Liver (tissue), 9 donors: Measurements from ENCODE around the gene HSD17B4. TPM values are rescaled to one million over a fixed set of nuclear protein-coding genes. Genes with fewer than 3 reads are reported as not detected.

Experiments used
- DNase-seq: peaks from one replicate; pipeline ENCODE4 v3.0.0-alpha.2; 2017; ENCODE audit warnings: low spot score
- H3K27ac ChIP-seq, 2 donors: one replicate each; pipeline ENCODE4 v1.7.0; 2013; ENCODE audit warnings: inconsistent platforms in 2 of 2, low read length in 2 of 2, control low read depth in 1 of 2, low read depth in 1 of 2, mild to moderate bottlenecking in 1 of 2
- H3K27me3 ChIP-seq, 4 donors: one replicate each; pipeline versions ENCODE4 v1.6.1 to v1.7.0; 2013; ENCODE audit warnings: low read length in 3 of 4, inconsistent platforms in 1 of 4, mild to moderate bottlenecking in 1 of 4, moderate library complexity in 1 of 4; ENCODE audit not compliant: control insufficient read depth in 4 of 4, insufficient read depth in 4 of 4
- H3K36me3 ChIP-seq, 4 donors: one replicate each; pipeline versions ENCODE4 v1.6.1 to v1.7.0; 2013; ENCODE audit warnings: low read length in 3 of 4, mild to moderate bottlenecking in 3 of 4, low read depth in 1 of 4, moderate library complexity in 1 of 4; ENCODE audit not compliant: control insufficient read depth in 4 of 4, insufficient read depth in 3 of 4
- H3K4me1 ChIP-seq, 4 donors: one replicate each; pipeline versions ENCODE4 v1.6.1 to v1.7.0; 2013; ENCODE audit warnings: low read length in 3 of 4, mild to moderate bottlenecking in 3 of 4, moderate library complexity in 1 of 4; ENCODE audit not compliant: control insufficient read depth in 4 of 4, insufficient read depth in 4 of 4
- H3K4me3 ChIP-seq, 3 donors: one replicate each; pipeline versions ENCODE4 v1.6.1 to v1.7.0; 2013; ENCODE audit warnings: low read length in 3 of 3, control low read depth in 1 of 3, low read depth in 1 of 3, mild to moderate bottlenecking in 1 of 3
- H3K9ac ChIP-seq, 2 donors: one replicate each; pipeline ENCODE4 v1.7.0; 2013; ENCODE audit warnings: low read length in 2 of 2, mild to moderate bottlenecking in 2 of 2, moderate library complexity in 2 of 2, control low read depth in 1 of 2, low read depth in 1 of 2
- H3K9me3 ChIP-seq, 4 donors: one replicate each; pipeline versions ENCODE4 v1.6.1 to v1.7.0; 2013; ENCODE audit warnings: low read length in 3 of 4; ENCODE audit not compliant: control insufficient read depth in 4 of 4
- EGR1 ChIP-seq, 2 donors: IDR thresholded peaks; 2 replicates each; pipeline ENCODE4 v1.6.1; 2016 to 2018; ENCODE audit warnings: antibody characterized with exemption in 2 of 2, low read depth in 2 of 2
- FOXA1 ChIP-seq: IDR thresholded peaks from 2 replicates; pipeline ENCODE4 v1.6.1; 2016; ENCODE audit warnings: antibody characterized with exemption
- FOXA2 ChIP-seq: IDR thresholded peaks from 2 replicates; pipeline ENCODE4 v1.6.1; 2016; ENCODE audit warnings: antibody characterized with exemption
- GABPA ChIP-seq, 2 donors: IDR thresholded peaks in 1 of 2; conservative IDR thresholded peaks in 1 of 2; 2 replicates each; pipeline ENCODE4 v1.6.1; 2016; ENCODE audit warnings: antibody characterized with exemption in 2 of 2, mild to moderate bottlenecking in 1 of 2, moderate library complexity in 1 of 2
- HNF4A ChIP-seq, 2 donors: conservative IDR thresholded peaks; 2 replicates each; pipeline ENCODE4 v1.6.1; 2016; ENCODE audit warnings: antibody characterized with exemption in 2 of 2, mild to moderate bottlenecking in 2 of 2
- HNF4G ChIP-seq: IDR thresholded peaks from 2 replicates; pipeline ENCODE4 v1.6.1; 2016; ENCODE audit warnings: antibody characterized with exemption
- JUND ChIP-seq, 2 donors: IDR thresholded peaks; 2 replicates each; pipeline ENCODE4 v1.6.1; 2016; ENCODE audit warnings: antibody characterized with exemption in 2 of 2
- NR2F2 ChIP-seq: IDR thresholded peaks from 2 replicates; pipeline ENCODE4 v1.6.1; 2016; ENCODE audit warnings: antibody characterized with exemption
- RAD21 ChIP-seq, 2 donors: IDR thresholded peaks; 2 replicates each; pipeline ENCODE4 v1.6.1; 2016; ENCODE audit warnings: antibody characterized with exemption in 2 of 2, mild to moderate bottlenecking in 2 of 2
- RXRA ChIP-seq, 2 donors: IDR thresholded peaks; 2 replicates each; pipeline ENCODE4 v1.6.1; 2017 to 2018; ENCODE audit warnings: antibody characterized with exemption in 2 of 2, mild to moderate bottlenecking in 1 of 2
- SP1 ChIP-seq: IDR thresholded peaks from 2 replicates; pipeline ENCODE4 v1.6.1; 2018; ENCODE audit warnings: antibody characterized with exemption, mild to moderate bottlenecking
- TAF1 ChIP-seq: conservative IDR thresholded peaks from 2 replicates; pipeline ENCODE4 v1.6.1; 2016; ENCODE audit warnings: antibody characterized with exemption, mild to moderate bottlenecking
- YY1 ChIP-seq: IDR thresholded peaks from 2 replicates; pipeline ENCODE4 v1.6.1; 2016; ENCODE audit warnings: antibody characterized with exemption, mild to moderate bottlenecking
- WGBS: extraction: QIAGEN DNeasy Blood & Tissue Kit; methylation state at CpG from one replicate; pipeline ENCODE4 v1.1.7; 2013; 5-methylcytosine and 5-hydroxymethylcytosine counted together
- polyA plus RNA-seq, 2 donors: library from polyadenylated mRNA; stranded (reverse) in 1 of 2; unstranded in 1 of 2; fragments of 200-250 nt in 1 of 2; fragments of >200 nt in 1 of 2; fragmentation: Nextera tagmentation in 1 of 2; extraction: Ambion mirVana in 1 of 2; gene quantifications; one replicate each; pipeline versions ENCODE4 v1.2.1 to v1.2.3, GENCODE V29; 2013 to 2015
- total RNA-seq, 2 donors: library from RNA; depleted of rRNA; stranded (reverse); fragments of >200 nt; gene quantifications; one replicate each; pipeline ENCODE4 v1.2.3, GENCODE V29; 2014
- TF ChIP-seq, protein P1 (sequence below): IDR thresholded peaks from 2 replicates; pipeline ENCODE4 v1.6.1; 2016; ENCODE audit warnings: antibody characterized with exemption
- TF ChIP-seq, protein P2 (sequence below): fragments of 150-350 bp; IDR thresholded peaks from 2 replicates; pipeline ENCODE4 v1.5.1; 2017; ENCODE audit warnings: improper control_type of control experiment, low read depth, low read length; ENCODE audit not compliant: missing input control
- TF ChIP-seq, protein P3 (sequence below): IDR thresholded peaks from 2 replicates; pipeline ENCODE4 v1.6.1; 2016; ENCODE audit warnings: antibody characterized with exemption
- TF ChIP-seq, protein P4 (sequence below): IDR thresholded peaks from 2 replicates; pipeline ENCODE4 v1.6.1; 2016; ENCODE audit warnings: antibody characterized with exemption
- TF ChIP-seq, protein P5 (sequence below): IDR thresholded peaks from 2 replicates; pipeline ENCODE4 v1.6.1; 2016; ENCODE audit warnings: antibody characterized with exemption, mild to moderate bottlenecking
- donor health status: healthy.
- donor health status: healthy.
- donor health status: healthy.
- donor health status: healthy.
- donor health status: healthy.

HSD17B4 gene
- total and polyA plus RNA-seq, 4 donors, result 299 to 699 (median 393) TPM

DNA sequence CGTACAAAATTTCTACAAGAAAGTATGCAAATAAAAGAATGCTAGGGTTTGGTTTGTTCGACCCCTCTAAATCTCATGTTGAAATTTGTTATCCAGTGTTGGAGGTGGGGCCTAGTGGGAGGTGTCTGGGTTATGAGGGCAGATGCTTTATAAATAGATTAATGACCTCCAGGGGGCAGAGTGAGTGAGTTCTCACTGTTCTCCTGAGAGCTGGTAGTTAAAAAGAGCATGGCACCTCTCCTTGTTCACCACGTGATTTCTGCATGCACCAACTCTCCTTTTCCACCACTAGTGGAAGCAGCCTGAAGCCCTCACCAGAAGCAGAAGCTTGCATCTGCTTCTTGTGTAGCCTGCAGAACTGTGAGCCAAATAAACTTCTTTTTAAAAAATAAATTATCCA is 126.6 kb downstream of the HSD17B4 start:
- Histone ChIP-seq H3K9ac (no peak overlapping the region), H3K4me1 (no peaks in the 10 kb centered on the region), H3K36me3 (no peaks in the 10 kb centered on the region), H3K27me3 (no peaks in the 10 kb centered on the region), H3K9me3 (no peaks in the 10 kb centered on the region), H3K27ac (no peak overlapping the region), H3K4me3 (no peak overlapping the region)
- TF ChIP-seq HNF4A (conservative IDR thresholded peaks at IDR 0.05) (no peak), RAD21 (IDR thresholded peaks at IDR 0.05) (peak in 1 of 2 donors; percentile 45), HNF4G (no peak), FOXA2 (no peak), RXRA (IDR thresholded peaks at IDR 0.05) (no peak), FOXA1 (no peak)
- TF ChIP-seq, protein P1, sequence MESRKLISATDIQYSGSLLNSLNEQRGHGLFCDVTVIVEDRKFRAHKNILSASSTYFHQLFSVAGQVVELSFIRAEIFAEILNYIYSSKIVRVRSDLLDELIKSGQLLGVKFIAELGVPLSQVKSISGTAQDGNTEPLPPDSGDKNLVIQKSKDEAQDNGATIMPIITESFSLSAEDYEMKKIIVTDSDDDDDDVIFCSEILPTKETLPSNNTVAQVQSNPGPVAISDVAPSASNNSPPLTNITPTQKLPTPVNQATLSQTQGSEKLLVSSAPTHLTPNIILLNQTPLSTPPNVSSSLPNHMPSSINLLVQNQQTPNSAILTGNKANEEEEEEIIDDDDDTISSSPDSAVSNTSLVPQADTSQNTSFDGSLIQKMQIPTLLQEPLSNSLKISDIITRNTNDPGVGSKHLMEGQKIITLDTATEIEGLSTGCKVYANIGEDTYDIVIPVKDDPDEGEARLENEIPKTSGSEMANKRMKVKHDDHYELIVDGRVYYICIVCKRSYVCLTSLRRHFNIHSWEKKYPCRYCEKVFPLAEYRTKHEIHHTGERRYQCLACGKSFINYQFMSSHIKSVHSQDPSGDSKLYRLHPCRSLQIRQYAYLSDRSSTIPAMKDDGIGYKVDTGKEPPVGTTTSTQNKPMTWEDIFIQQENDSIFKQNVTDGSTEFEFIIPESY, result no peak
- TF ChIP-seq, protein P2, sequence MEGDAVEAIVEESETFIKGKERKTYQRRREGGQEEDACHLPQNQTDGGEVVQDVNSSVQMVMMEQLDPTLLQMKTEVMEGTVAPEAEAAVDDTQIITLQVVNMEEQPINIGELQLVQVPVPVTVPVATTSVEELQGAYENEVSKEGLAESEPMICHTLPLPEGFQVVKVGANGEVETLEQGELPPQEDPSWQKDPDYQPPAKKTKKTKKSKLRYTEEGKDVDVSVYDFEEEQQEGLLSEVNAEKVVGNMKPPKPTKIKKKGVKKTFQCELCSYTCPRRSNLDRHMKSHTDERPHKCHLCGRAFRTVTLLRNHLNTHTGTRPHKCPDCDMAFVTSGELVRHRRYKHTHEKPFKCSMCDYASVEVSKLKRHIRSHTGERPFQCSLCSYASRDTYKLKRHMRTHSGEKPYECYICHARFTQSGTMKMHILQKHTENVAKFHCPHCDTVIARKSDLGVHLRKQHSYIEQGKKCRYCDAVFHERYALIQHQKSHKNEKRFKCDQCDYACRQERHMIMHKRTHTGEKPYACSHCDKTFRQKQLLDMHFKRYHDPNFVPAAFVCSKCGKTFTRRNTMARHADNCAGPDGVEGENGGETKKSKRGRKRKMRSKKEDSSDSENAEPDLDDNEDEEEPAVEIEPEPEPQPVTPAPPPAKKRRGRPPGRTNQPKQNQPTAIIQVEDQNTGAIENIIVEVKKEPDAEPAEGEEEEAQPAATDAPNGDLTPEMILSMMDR, result peak; percentile 13
- 77% methylated on average over 3 of the region's 3 CpGs for WGBS
- DNase-seq, result no peak

DNA sequence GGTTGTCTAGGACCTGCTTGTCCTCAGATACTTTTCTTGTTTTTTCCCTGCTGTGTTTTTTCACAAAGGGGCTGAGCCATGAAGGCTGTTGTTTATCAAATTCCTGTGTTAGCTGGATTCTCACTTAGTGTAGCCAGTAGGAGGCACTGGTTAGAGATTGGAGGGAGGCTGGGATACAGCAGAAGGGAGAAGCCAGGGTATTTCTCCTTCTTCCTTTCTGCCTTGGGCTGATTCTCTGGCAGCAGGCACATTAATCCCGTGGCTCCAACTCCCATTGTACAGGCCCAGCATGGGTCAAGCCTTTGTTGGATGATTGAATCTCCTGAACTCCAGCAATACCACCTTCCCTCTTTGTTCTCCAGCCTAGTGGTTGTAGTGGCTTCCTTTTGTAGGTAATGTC is 130.7 kb downstream of the HSD17B4 start:
- no peak for DNase-seq
- WGBS, result 52% methylated on average over 1 of the region's 1 CpG

DNA sequence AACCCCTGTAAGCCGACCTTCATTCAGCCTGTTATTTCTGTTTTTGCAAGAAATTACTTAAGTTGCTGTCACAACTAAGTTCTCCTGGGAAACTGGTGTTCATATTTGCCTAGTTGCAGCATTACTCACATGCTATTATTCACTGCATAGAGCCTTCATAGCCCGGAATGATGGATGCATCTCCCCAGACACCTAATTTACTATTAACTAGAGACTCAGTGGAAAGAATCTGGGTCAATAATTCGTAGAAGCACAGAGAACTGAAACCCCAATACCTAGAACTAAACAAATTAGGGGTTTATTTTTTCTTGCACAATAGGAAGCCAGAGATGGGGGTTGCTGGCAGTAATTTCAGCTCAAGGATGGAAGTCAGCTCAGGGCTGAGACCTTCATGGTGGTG is 131.4 kb downstream of the HSD17B4 start:
- Histone ChIP-seq H3K4me3 (no peak overlapping the region), H3K4me1 (no peaks in the 10 kb centered on the region), H3K27ac (no peak overlapping the region), H3K27me3 (no peaks in the 10 kb centered on the region), H3K9me3 (no peaks in the 10 kb centered on the region), H3K36me3 (no peaks in the 10 kb centered on the region), H3K9ac (no peak overlapping the region)
- no peak for DNase-seq
- WGBS, result 78% methylated on average over 3 of the region's 3 CpGs
- TF ChIP-seq RXRA (IDR thresholded peaks at IDR 0.05) (no peak), FOXA1 (no peak), EGR1 (IDR thresholded peaks at IDR 0.05; ENCODE audit: low read depth in 2 of 2) (no peak), GABPA (IDR thresholded peaks at IDR 0.05 in 1 of 2, conservative IDR thresholded peaks at IDR 0.05 in 1 of 2) (no peak), JUND (IDR thresholded peaks at IDR 0.05) (no peak), HNF4A (conservative IDR thresholded peaks at IDR 0.05) (no peak), YY1 (no peak), TAF1 (no peak), NR2F2 (no peak), HNF4G (no peak), SP1 (no peak)
- TF ChIP-seq, protein P2, result no peak
- TF ChIP-seq, protein P3, sequence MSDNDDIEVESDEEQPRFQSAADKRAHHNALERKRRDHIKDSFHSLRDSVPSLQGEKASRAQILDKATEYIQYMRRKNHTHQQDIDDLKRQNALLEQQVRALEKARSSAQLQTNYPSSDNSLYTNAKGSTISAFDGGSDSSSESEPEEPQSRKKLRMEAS, result no peak
- TF ChIP-seq, protein P4, sequence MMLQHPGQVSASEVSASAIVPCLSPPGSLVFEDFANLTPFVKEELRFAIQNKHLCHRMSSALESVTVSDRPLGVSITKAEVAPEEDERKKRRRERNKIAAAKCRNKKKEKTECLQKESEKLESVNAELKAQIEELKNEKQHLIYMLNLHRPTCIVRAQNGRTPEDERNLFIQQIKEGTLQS, result no peak
- TF ChIP-seq, protein P5, sequence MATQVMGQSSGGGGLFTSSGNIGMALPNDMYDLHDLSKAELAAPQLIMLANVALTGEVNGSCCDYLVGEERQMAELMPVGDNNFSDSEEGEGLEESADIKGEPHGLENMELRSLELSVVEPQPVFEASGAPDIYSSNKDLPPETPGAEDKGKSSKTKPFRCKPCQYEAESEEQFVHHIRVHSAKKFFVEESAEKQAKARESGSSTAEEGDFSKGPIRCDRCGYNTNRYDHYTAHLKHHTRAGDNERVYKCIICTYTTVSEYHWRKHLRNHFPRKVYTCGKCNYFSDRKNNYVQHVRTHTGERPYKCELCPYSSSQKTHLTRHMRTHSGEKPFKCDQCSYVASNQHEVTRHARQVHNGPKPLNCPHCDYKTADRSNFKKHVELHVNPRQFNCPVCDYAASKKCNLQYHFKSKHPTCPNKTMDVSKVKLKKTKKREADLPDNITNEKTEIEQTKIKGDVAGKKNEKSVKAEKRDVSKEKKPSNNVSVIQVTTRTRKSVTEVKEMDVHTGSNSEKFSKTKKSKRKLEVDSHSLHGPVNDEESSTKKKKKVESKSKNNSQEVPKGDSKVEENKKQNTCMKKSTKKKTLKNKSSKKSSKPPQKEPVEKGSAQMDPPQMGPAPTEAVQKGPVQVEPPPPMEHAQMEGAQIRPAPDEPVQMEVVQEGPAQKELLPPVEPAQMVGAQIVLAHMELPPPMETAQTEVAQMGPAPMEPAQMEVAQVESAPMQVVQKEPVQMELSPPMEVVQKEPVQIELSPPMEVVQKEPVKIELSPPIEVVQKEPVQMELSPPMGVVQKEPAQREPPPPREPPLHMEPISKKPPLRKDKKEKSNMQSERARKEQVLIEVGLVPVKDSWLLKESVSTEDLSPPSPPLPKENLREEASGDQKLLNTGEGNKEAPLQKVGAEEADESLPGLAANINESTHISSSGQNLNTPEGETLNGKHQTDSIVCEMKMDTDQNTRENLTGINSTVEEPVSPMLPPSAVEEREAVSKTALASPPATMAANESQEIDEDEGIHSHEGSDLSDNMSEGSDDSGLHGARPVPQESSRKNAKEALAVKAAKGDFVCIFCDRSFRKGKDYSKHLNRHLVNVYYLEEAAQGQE, result no peak

More for the DNA sequence above, 130.7 kb downstream of the HSD17B4 start:
- Histone ChIP-seq H3K9ac (no peak overlapping the region), H3K9me3 (no peaks in the 10 kb centered on the region), H3K4me1 (no peaks in the 10 kb centered on the region), H3K27ac (no peak overlapping the region), H3K36me3 (no peaks in the 10 kb centered on the region), H3K4me3 (no peak overlapping the region), H3K27me3 (no peaks in the 10 kb centered on the region)
- TF ChIP-seq JUND (IDR thresholded peaks at IDR 0.05) (no peak), NR2F2 (no peak)
- TF ChIP-seq, protein P4, result no peak
